GM12865 (cell line): ENCODE measurements around the gene MKI67.
A peak's percentile ranks its signal among the peaks of the same experiment; 100 is the strongest.

Experiments used
- DNase-seq: peaks from one replicate; pipeline ENCODE4 v3.0.0; 2010; ENCODE audit warnings: low read depth
- H3K4me3 ChIP-seq: 2 replicates; pipeline ENCODE4 v1.5.1; 2011; ENCODE audit warnings: mild to moderate bottlenecking, low read depth, low read length, control low read depth
- CTCF ChIP-seq: IDR thresholded peaks from 2 replicates; pipeline ENCODE4 v1.5.1; 2011; ENCODE audit warnings: low read length, control low read depth, low read depth, inconsistent platforms; ENCODE audit not compliant: insufficient read depth; ENCODE audit errors: missing control alignments

MKI67 gene

GRCh38 chr10:128069351-128070051 is 56.7 kb downstream of the MKI67 start:
- peak; percentile 67 for TF ChIP-seq CTCF
- H3K4me3 ChIP-seq = no peak overlapping the region
- peak; percentile 86 for DNase-seq

- no peak for DNase-seq
- TF ChIP-seq CTCF = no peak
- H3K4me3 ChIP-seq = no peak overlapping the region
Observed at GRCh38 chr10:128068398-128069285, 57.6 kb downstream of the MKI67 start.

- TF ChIP-seq CTCF = no peak
Observed at GRCh38 chr10:128067691-128068397, 58.4 kb downstream of the MKI67 start.

GRCh38 chr10:128066870-128067382 is 59.3 kb downstream of the MKI67 start:
- DNase-seq = no peak
- H3K4me3 ChIP-seq = no peak overlapping the region
- TF ChIP-seq CTCF = no peak

More at GRCh38 chr10:128067691-128068397, 58.4 kb downstream of the MKI67 start:
- H3K4me3 ChIP-seq = no peak overlapping the region
- DNase-seq = no peak

- no peak overlapping the region for H3K4me3 ChIP-seq
- DNase-seq = no peak
- TF ChIP-seq CTCF = no peak
Observed at GRCh38 chr10:128065881-128066534, 60.2 kb downstream of the MKI67 start.

GRCh38 chr10:128064970-128065580 is 61.1 kb downstream of the MKI67 start:
- no peak for DNase-seq

More at GRCh38 chr10:128064970-128065580, 61.1 kb downstream of the MKI67 start:
- no peak for TF ChIP-seq CTCF
- no peak overlapping the region for H3K4me3 ChIP-seq
